ENCODE data around the gene TRIM59.

The TRIM59 gene

DNA sequence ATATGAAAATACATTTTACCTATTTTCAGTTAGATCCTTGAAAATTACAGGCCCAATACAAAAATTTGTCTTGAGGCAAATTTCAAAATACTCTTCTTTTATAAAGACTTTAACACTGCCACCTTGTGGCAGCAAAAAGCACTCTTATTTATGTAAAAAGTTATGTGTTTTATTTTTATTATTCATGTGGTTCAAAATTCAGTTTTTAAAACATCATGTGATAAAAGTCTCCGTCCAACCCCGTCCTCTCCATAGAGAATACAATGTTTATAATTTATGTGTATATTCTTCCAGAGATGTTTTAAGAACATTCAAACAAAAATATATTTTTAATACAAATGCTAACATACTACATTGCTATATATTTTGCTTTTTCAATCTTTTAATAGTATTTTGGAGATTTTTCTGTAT is 36.9 kb upstream of the TRIM59 start:
- H3K36me3 ChIP-seq (ENCODE audit: control insufficient read depth in 2 of 2, insufficient read depth in 1 of 2, low read length in 2 of 2): no peaks in the 10 kb centered on the region
- H3K9me3 ChIP-seq (ENCODE audit: control insufficient read depth, insufficient read depth, low read depth, low read length): no peaks in the 10 kb centered on the region
- POLR2A ChIA-PET: no interaction called here
- CTCF ChIA-PET: interaction anchor here (0.6 to 2.2 kb wide), 4 partner anchors 13 to 1668 kb away, joined by 3 to 7 read pairs (median 3); no protein-coding TSS in a partner anchor
- H3K27ac ChIP-seq (ENCODE audit: extremely low read depth, low read depth, low read length): no peak overlapping the region
- no peaks in the 10 kb centered on the region for H3K4me1 ChIP-seq (ENCODE audit: control insufficient read depth, insufficient read depth, low read length)
- H3K4me3 ChIP-seq (ENCODE audit: low read depth, low read length): no peak overlapping the region
- TF ChIP-seq KLF10 (tag by site-specific recombination; IDR thresholded peaks at IDR 0.05) (no peak), ZNF830 (tag by site-specific recombination; IDR thresholded peaks at IDR 0.05; ENCODE audit: low read depth) (no peak), ZNF654 (tag by site-specific recombination; IDR thresholded peaks at IDR 0.05; ENCODE audit: low read depth) (peak; percentile 44), ZNF747 (tag by site-specific recombination; IDR thresholded peaks at IDR 0.05) (no peak), GLIS1 (tag by site-specific recombination; IDR thresholded peaks at IDR 0.05) (no peak), SCRT2 (tag by site-specific recombination; IDR thresholded peaks at IDR 0.05) (no peak), ZNF660 (tag by site-specific recombination; IDR thresholded peaks at IDR 0.05) (0 out of 2 replicates have a peak, but pooled peaks have one; percentile 21), ZFP41 (tag by site-specific recombination; IDR thresholded peaks at IDR 0.05; ENCODE audit: borderline replicate concordance) (no peak), ZXDB (tag by site-specific recombination; IDR thresholded peaks at IDR 0.05) (no peak), ZNF544 (tag by site-specific recombination; IDR thresholded peaks at IDR 0.05) (no peak)
- TF ChIP-seq, protein P1, sequence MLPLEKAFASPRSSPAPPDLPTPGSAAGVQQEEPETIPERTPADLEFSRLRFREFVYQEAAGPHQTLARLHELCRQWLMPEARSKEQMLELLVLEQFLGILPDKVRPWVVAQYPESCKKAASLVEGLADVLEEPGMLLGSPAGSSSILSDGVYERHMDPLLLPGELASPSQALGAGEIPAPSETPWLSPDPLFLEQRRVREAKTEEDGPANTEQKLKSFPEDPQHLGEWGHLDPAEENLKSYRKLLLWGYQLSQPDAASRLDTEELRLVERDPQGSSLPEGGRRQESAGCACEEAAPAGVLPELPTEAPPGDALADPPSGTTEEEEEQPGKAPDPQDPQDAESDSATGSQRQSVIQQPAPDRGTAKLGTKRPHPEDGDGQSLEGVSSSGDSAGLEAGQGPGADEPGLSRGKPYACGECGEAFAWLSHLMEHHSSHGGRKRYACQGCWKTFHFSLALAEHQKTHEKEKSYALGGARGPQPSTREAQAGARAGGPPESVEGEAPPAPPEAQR (tag by site-specific recombination; IDR thresholded peaks at IDR 0.05): no peak
- TF ChIP-seq, protein P2, sequence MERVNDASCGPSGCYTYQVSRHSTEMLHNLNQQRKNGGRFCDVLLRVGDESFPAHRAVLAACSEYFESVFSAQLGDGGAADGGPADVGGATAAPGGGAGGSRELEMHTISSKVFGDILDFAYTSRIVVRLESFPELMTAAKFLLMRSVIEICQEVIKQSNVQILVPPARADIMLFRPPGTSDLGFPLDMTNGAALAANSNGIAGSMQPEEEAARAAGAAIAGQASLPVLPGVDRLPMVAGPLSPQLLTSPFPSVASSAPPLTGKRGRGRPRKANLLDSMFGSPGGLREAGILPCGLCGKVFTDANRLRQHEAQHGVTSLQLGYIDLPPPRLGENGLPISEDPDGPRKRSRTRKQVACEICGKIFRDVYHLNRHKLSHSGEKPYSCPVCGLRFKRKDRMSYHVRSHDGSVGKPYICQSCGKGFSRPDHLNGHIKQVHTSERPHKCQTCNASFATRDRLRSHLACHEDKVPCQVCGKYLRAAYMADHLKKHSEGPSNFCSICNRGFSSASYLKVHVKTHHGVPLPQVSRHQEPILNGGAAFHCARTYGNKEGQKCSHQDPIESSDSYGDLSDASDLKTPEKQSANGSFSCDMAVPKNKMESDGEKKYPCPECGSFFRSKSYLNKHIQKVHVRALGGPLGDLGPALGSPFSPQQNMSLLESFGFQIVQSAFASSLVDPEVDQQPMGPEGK (tag by site-specific recombination; IDR thresholded peaks at IDR 0.05): no peak
- TF ChIP-seq, protein P3, sequence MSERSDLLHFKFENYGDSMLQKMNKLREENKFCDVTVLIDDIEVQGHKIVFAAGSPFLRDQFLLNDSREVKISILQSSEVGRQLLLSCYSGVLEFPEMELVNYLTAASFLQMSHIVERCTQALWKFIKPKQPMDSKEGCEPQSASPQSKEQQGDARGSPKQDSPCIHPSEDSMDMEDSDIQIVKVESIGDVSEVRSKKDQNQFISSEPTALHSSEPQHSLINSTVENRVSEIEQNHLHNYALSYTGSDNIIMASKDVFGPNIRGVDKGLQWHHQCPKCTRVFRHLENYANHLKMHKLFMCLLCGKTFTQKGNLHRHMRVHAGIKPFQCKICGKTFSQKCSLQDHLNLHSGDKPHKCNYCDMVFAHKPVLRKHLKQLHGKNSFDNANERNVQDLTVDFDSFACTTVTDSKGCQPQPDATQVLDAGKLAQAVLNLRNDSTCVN (tag by site-specific recombination; optimal IDR thresholded peaks at IDR 0.05): no peak
- TF ChIP-seq, protein P4, sequence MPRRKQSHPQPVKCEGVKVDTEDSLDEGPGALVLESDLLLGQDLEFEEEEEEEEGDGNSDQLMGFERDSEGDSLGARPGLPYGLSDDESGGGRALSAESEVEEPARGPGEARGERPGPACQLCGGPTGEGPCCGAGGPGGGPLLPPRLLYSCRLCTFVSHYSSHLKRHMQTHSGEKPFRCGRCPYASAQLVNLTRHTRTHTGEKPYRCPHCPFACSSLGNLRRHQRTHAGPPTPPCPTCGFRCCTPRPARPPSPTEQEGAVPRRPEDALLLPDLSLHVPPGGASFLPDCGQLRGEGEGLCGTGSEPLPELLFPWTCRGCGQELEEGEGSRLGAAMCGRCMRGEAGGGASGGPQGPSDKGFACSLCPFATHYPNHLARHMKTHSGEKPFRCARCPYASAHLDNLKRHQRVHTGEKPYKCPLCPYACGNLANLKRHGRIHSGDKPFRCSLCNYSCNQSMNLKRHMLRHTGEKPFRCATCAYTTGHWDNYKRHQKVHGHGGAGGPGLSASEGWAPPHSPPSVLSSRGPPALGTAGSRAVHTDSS (tag by site-specific recombination; IDR thresholded peaks at IDR 0.05): no peak

DNA sequence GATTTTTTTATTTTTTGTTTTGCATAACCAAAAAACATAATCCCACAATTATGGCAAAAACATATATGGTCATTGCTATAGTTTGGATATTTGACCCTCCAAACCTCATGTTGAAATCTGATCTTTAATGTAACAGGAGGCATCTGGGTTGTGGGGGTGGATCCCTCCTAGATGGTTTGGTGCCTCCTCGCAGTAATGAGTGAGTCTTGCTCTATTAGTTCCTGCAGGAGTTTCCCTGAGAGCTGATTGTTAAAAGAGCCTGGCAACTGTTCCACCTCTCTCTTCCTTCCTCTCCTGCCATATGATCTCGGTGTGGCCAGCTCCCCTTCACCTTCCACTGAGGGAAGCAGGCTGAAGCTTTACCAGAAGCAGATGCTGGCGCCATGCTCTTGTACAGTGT is 33.2 kb upstream of the TRIM59 start:
- H3K36me3 ChIP-seq (ENCODE audit: control insufficient read depth in 2 of 2, insufficient read depth in 1 of 2, low read length in 2 of 2): no peaks in the 10 kb centered on the region
- no peaks in the 10 kb centered on the region for H3K9me3 ChIP-seq (ENCODE audit: control insufficient read depth, insufficient read depth, low read depth, low read length)
- no peak for TF ChIP-seq ZNF610 (tag by site-specific recombination; IDR thresholded peaks at IDR 0.05; ENCODE audit: borderline replicate concordance)
- no peak for TF ChIP-seq TRIM28 (IDR thresholded peaks at IDR 0.05; ENCODE audit: borderline replicate concordance, low read length)
- TF ChIP-seq ZNF785 (tag by site-specific recombination; IDR thresholded peaks at IDR 0.05): no peak
- no peak for TF ChIP-seq ZNF560 (tag by site-specific recombination; IDR thresholded peaks at IDR 0.05; ENCODE audit: borderline replicate concordance)
- no peak for TF ChIP-seq ZNF658 (tag by site-specific recombination; IDR thresholded peaks at IDR 0.05)
- TF ChIP-seq, protein P5, sequence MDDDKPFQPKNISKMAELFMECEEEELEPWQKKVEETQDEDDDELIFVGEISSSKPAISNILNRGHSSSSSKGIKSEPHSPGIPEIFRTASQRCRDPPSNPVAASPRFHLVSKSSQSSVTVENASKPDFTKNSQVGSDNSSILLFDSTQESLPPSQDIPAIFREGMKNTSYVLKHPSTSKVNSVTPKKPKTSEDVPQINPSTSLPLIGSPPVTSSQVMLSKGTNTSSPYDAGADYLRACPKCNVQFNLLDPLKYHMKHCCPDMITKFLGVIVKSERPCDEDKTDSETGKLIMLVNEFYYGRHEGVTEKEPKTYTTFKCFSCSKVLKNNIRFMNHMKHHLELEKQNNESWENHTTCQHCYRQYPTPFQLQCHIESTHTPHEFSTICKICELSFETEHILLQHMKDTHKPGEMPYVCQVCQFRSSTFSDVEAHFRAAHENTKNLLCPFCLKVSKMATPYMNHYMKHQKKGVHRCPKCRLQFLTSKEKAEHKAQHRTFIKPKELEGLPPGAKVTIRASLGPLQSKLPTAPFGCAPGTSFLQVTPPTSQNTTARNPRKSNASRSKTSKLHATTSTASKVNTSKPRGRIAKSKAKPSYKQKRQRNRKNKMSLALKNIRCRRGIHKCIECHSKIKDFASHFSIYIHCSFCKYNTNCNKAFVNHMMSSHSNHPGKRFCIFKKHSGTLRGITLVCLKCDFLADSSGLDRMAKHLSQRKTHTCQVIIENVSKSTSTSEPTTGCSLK (tag by site-specific recombination; IDR thresholded peaks at IDR 0.05): no peak
- TF ChIP-seq ZNF747 (tag by site-specific recombination; IDR thresholded peaks at IDR 0.05): no peak
- no peak for TF ChIP-seq ZNF544 (tag by site-specific recombination; IDR thresholded peaks at IDR 0.05)
- POLR2A ChIA-PET: no interaction called here
- CTCF ChIA-PET: interaction anchor here (0.6 to 1.6 kb wide), 3 partner anchors 320 to 586 kb away, joined by 3 to 12 read pairs (median 4); no protein-coding TSS in a partner anchor
- H3K4me1 ChIP-seq (ENCODE audit: control insufficient read depth, insufficient read depth, low read length): no peaks in the 10 kb centered on the region
- no peak overlapping the region for H3K27ac ChIP-seq (ENCODE audit: extremely low read depth, low read depth, low read length)
- H3K4me3 ChIP-seq (ENCODE audit: low read depth, low read length): no peak overlapping the region
